Testis (tissue), 2 donors: ENCODE results near the gene SAE1.

Experiments used
- CTCF ChIP-seq, 3 experiments: fragments of 450-650 bp in 2 of 3; fragments of 200-600 bp in 1 of 3; sonication (generic) in 1 of 3; IDR thresholded peaks; one replicate each; pipeline ENCODE4 v1.5.1; 2016 to 2019; ENCODE audit warnings: antibody characterized with exemption in 3 of 3, mild to moderate bottlenecking in 2 of 3, moderate library complexity in 1 of 3
- POLR2A ChIP-seq: fragments of 450-650 bp; IDR thresholded peaks from one replicate; pipeline ENCODE4 v1.6.1; 2017; ENCODE audit warnings: antibody characterized with exemption, mild to moderate bottlenecking, moderate library complexity

- TF ChIP-seq CTCF (IDR thresholded peaks at IDR 0.05) (no peak), POLR2A (no peak)
Measured at GRCh38 chr19:47135156-47135555, 4.5 kb downstream of the SAE1 start.
